ENCODE results near the gene FOXP2.
"Not testable (repeated sequence)": the region's sequence is repeated elsewhere in the genome, so short reads cannot be mapped to it uniquely, and the experiment has no call there.

Gene FOXP2

DNA sequence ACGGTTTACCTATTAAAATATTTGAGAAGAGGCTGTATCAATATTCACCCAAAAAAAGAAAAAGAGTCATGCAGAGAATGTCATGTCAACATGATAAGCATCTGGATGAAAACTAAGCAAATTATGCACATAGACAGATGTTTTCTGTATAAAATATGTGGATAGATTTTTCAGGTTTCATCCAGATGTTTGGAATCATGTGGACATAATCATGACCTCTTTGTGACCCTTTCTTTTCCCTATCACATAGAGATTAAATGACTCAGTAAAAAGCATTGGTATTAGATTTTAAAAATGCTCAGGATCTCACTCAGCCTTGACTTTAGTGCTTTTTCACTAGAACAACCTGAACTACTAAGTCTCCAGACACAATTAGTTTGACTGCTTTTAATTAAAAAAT lies 90.0 kb downstream of the FOXP2 start:
- DNase-seq: no peak

GRCh38 chr7:114507381-114507780 lies 92.8 kb downstream of the FOXP2 start:
- DNase-seq: no peak

DNA sequence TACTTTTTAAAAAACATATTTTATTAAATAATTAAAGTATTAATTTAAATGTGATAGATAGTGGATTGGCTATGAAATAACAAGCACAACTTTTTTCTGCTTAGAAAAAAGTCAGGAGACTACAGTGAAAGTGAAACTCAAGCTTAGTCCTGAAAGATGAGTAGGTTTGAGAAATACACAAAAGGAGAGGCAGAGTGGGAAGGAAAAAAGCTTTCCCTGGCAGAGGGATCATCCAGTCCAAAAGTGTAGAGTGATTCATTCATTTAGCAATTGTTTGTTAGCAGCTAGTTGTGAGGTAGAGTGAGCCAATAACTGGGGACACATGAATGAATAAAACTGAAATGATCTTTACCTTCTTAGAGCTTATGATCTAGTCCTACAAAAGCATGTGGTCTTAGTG lies 93.5 kb downstream of the FOXP2 start:
- no peak for DNase-seq

- not testable (repeated sequence) for DNase-seq
These were observed 96.2 kb downstream of the FOXP2 start for GRCh38 chr7:114510824-114511223.

DNA sequence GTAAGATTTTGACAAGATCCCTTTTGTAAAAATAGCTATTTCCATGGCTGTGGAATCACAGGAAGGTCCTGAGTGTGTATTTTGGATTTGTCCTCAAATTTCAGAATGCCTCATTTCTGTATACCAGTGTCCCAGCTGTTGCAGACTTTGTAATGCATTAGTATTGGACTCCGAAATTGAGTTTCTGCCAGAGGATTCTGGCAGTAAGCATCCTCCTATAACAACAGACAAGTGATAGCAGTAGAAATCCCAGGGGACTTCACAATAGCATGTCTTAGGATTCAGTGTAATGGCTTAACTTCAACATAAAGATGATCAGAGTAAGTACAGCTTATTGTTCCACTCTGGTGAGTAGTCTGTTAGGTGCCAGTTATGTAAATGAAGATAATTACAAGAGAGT lies 104.6 kb downstream of the FOXP2 start:
- no peak for DNase-seq

DNA sequence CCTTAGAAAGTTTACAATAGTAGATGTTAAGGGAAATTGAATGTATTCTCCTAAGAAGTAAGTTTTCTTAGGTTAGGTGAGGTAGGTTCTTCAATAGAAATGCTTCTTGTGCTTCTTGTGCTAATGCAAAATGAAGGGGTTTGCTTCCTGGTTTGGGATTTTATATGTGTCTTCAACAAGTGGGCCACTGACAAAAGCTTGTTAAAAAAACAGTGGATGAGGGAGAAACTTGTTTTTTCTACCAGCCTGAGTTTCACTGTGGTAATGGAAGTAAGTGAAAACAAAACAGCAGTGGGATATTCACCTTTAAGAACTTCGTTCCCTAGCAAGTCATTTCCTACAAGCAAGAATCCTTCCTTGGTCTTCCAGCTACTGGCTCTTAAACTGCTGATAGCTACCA lies 107.5 kb downstream of the FOXP2 start:
- no peak for DNase-seq

DNA sequence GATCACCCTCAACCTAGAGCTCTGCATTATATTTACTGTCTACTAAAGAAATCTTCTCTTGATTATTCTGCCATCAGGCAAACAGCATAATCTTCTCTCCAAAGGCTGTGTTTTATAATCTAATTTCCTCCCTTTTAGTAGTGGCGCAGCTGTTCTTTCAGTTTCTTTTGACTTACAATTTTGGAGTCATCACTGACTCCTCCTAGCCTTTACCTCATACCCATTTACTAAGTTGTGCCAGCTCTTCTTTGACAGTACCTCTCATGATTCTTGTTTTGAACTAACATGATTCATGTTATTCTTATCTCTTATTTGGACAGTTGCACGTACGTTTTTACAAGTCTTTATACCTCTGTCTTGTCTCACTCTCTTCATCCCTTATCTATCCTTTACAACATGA lies 113.0 kb downstream of the FOXP2 start:
- DNase-seq: no peak

- peak; percentile 81 for DNase-seq
These were observed 115.5 kb downstream of the FOXP2 start for GRCh38 chr7:114530057-114530611.

DNA sequence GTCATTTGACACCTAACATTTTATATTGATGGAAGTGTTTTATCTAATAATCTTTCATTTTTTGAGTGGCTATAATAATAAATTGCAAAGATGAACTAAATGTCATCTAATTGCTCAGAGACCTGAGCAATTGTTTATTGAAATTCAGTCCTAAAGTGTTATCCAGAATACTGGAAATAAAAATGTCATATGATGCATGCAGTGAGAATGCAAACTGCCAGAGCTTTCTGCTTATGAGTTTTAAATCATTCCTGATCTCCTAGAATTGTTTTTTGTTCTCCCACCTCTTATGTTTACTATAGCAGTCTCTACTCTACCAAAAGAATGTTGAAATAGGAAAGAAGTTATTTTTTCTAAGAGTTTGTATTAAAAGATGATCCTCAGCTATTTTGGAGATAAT lies 116.7 kb downstream of the FOXP2 start:
- DNase-seq: no peak

- peak; percentile 76 for DNase-seq
These were observed 118.5 kb downstream of the FOXP2 start for GRCh38 chr7:114533131-114533530.

DNA sequence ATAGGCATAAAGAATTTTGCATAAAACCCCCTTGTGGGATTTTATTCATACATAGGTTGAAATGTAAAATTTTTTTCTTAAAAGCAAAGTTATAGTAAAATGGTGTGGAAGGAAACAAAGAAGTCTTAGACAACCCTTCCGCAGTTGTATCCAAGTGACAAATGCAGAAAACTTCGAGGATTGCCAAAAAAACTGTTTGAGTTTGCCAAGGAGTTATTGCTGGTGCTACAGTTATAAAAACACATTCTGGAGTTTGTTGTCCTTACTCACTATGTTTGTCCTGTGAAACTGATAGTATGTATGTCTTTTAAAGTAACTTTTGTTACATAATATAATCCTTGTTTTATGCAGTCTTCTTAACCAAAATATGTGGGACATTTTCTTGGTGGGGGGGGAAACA lies 120.3 kb downstream of the FOXP2 start:
- no peak for DNase-seq

GRCh38 chr7:114539575-114539974 lies 125.0 kb downstream of the FOXP2 start:
- DNase-seq: peak; percentile 16

- no peak for DNase-seq
These were observed 125.7 kb downstream of the FOXP2 start for GRCh38 chr7:114540291-114540690.

GRCh38 chr7:114547346-114547745 lies 132.7 kb downstream of the FOXP2 start:
- DNase-seq: not testable (repeated sequence)

DNA sequence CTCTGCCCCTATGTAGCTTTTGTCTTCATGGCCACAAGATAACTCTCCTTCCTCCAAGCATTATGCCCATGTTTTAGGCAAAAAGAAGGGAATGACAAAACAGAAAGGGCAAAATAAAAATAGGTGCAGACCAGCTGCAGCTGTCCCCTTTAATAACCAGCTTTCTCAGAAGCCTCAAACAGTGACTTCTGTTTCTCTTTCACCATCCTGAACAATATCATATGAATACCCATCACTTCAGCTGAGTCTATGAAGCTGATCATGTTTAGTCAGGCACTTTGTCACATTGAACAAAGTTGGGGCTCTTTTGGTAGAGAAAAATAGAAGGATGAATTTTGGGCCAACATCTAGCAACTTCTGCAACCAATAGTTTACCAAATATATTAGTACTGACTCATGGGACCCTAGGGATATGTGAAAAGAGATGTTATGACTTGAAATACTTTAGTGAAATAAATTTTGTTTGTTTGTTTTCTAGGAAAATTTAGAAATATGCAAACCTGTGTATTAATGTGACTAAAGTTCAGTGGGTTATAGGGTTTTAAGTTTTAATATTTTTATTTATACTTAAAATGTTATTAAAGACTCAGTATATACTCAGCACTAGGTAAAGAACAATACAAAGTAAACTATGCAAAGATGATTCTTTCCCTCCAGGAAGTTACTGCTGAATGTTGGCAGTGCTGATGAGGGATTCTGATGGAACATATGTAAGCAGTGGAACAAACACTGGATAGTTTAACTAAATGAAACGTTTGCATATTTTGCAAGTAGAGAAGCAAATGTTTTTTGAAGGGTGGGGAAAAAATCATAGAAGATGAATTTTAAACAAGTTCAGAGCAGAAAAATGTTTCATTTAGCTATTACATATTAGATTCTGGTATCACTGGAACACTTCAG lies 133.7 kb downstream of the FOXP2 start:
- no peak for DNase-seq

- no peak for DNase-seq
These were observed 140.3 kb downstream of the FOXP2 start for GRCh38 chr7:114554781-114555537.

DNA sequence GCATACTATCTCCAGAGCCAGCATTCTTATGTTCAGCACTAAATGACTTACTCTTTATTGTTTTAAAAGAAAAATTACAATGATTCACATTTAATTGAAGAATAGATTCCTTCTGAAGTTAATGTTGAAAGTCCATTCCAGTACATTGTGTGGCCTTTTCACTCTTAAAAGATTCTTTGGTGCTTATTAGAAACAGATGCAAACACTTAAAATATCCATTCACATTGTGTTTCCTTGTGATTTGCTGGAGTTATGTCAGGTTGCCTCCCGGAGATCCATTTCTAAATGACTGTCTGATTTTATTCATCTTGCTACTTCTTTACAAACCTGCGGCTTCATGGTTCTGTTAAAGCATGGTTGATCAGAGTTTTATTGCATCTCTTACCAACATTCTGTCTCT lies 152.8 kb downstream of the FOXP2 start:
- DNase-seq: no peak

GRCh38 chr7:114569220-114569619 lies 154.6 kb downstream of the FOXP2 start:
- DNase-seq: no peak

GRCh38 chr7:114574384-114574783 lies 159.8 kb downstream of the FOXP2 start:
- DNase-seq: no peak

DNA sequence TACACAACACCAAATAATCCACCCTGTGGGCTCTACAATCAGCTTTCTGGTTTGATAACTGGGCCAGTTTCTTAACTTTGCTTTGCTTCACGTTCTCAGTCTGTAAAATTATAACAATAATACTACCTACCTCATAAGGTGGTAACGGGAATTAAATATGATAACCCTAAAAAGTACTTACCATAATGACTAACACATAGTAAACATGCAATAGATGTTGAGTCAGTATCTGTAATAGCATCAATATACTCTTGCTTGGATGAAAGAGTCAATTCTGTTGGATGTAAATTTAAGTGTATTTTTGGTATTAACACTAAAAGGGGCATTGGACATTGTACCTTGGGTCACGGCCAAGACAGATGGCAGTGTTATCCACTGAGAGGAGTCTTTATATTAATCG lies 160.5 kb downstream of the FOXP2 start:
- no peak for DNase-seq

DNA sequence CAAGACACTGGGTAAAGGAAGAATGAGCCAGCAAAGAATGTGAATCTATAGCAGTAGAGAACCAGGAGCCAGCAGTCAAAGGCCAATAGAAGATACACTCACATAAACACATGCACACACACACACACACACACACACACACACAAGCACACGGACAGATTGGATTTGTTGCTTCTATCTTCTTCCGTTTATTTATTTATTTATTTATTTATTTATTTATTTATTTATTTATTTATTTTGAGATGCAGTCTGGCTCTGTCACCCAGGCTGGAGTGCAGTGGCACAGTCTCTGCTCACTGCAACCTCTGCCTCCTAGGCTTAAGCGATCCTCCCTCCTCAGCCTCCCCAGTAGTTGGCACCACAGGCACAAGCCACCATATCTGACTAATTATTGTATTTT lies 166.3 kb downstream of the FOXP2 start:
- DNase-seq: not testable (repeated sequence)

- DNase-seq: no peak
These were observed 173.9 kb downstream of the FOXP2 start for GRCh38 chr7:114588506-114588905.

DNA sequence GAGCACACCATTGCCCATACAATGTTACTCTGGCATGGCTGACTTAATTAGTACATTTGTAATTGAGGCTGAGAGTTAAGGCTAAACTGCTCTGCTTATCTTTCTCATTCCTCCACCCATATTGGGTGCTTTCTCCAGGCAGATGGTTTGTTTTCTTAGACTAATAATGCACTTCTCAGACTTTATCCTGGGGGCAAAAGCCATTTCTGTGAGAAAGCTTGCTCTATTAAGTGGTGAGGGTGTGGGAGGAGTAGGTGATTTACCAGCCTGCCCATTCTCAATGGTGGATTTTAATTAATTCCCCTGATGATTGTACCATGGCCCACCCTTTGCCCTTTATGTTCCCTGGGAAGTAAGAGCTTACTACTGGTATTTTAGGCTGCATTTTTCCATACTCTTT lies 174.8 kb downstream of the FOXP2 start:
- no peak for DNase-seq

- no peak for DNase-seq
These were observed 175.7 kb downstream of the FOXP2 start for GRCh38 chr7:114590298-114590697.

Measured in NCI-H1105 treated with DMSO at 0.1 percent for 48 hours (cell line).